HepG2 (cell line): Measurements from ENCODE around the gene CCDC196.

Source experiments
- ARID3A ChIP-seq: IDR thresholded peaks from 2 replicates; pipeline ENCODE4 v1.6.1; 2012; ENCODE audit warnings: low read depth, low read length, improper control_type of control experiment
- CEBPB ChIP-seq: IDR thresholded peaks from 2 replicates; pipeline ENCODE4 v1.6.1; 2011; ENCODE audit warnings: low read depth, low read length, improper control_type of control experiment, borderline replicate concordance
- CTCF ChIP-seq: sonication (generic); formaldehyde crosslinking; IDR thresholded peaks from 2 replicates; pipeline ENCODE4 v1.5.0; 2020; ENCODE audit warnings: mild to moderate bottlenecking, missing genetic modification reagents, moderate library complexity
- EHMT2 ChIP-seq: fragments of 200-600 bp; sonication (generic); IDR thresholded peaks from 2 replicates; pipeline ENCODE4 v1.7.0; 2017; ENCODE audit warnings: antibody characterized with exemption, low read depth, low read length, borderline replicate concordance
- HDAC2 ChIP-seq: sonication (generic); formaldehyde crosslinking; IDR thresholded peaks from 2 replicates; pipeline ENCODE4 v1.4.0; 2020; ENCODE audit warnings: missing genetic modification reagents
- HOXA7 ChIP-seq: sonication (generic); formaldehyde crosslinking; IDR thresholded peaks from 2 replicates; pipeline ENCODE4 v1.8.1; 2022; ENCODE audit warnings: mild to moderate bottlenecking, missing genetic modification reagents, moderate library complexity
- IRF9 ChIP-seq: sonication (generic); formaldehyde crosslinking; IDR thresholded peaks from 2 replicates; pipeline ENCODE4 v1.8.0; 2022; ENCODE audit warnings: missing genetic modification reagents, mild to moderate bottlenecking, borderline replicate concordance
- MXI1 ChIP-seq: IDR thresholded peaks from 3 replicates; pipeline ENCODE4 v1.6.1; 2012; ENCODE audit warnings: low read depth, low read length, inconsistent platforms, borderline replicate concordance
- SP1 ChIP-seq, 2 experiments: fragments of 450-650 bp in 1 of 2; sonication (generic) in 1 of 2; formaldehyde crosslinking in 1 of 2; IDR thresholded peaks; 2 replicates each; pipeline versions ENCODE4 v1.4.0 to v1.6.1; 2016 to 2020; ENCODE audit warnings: missing genetic modification reagents in 1 of 2
- TCF7 ChIP-seq: sonication (generic); IDR thresholded peaks from 2 replicates; pipeline ENCODE4 v1.6.1; 2016; ENCODE audit warnings: antibody characterized with exemption, low read depth
- YY1 ChIP-seq: IDR thresholded peaks from 2 replicates; pipeline ENCODE4 v1.6.1; 2011; ENCODE audit warnings: low read length, low read depth, moderate library complexity, mild to moderate bottlenecking; ENCODE audit not compliant: insufficient read depth, insufficient replicate concordance

GRCh38 chr14:66530526-66530925, 44.4 kb downstream of the CCDC196 start:
- TF ChIP-seq HDAC2 (CRISPR knock-in tag) (no peak), IRF9 (no peak), TCF7 (no peak), CTCF (CRISPR knock-in tag) (no peak), SP1 (IDR thresholded peaks at IDR 0.05) (no peak), SP1 (CRISPR knock-in tag; IDR thresholded peaks at IDR 0.05) (no peak), MXI1 (no peak), HOXA7 (CRISPR knock-in tag) (no peak), EHMT2 (no peak), ARID3A (no peak), CEBPB (no peak), YY1 (no peak)
